Measurements from ENCODE around the gene FARP1.
A peak's percentile ranks its signal among the peaks of the same experiment; 100 is the strongest.

The FARP1 gene

DNA sequence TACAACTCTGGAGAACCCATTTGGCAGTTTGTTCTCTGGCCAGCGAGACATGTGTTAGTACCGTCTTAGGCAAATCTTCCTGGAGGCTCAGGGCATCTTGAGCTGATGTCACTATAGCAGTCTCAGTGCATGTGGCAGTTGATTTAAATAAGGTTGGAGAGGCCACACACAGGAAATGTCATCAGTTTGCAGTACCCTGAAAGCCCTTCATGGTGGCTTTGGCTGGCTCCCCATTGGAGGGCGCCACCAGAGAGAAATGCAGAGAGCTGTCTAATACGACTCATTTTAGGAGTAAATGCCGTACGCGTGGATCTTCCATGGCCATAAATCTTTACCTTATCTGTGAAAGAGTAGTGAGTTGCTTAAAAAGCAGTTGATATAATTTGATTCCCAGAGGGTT lies 270.9 kb downstream of the FARP1 start:
- Mint-ChIP-seq H3K9me3 (peaks cover 7% of the 10 kb centered on the region), H3K4me1 (peaks cover 8% of the 10 kb centered on the region), H3K4me3 (no peak overlapping the region), H3K36me3 (peaks cover 7% of the 10 kb centered on the region), H3K27me3 (peaks cover 54% of the 10 kb centered on the region), H3K27ac (no peak overlapping the region)
- ATAC-seq: no peak

GRCh38 chr13:98415326-98416070 lies 272.6 kb downstream of the FARP1 start:
- Mint-ChIP-seq H3K4me1 (peaks cover 8% of the 10 kb centered on the region), H3K4me3 (no peak overlapping the region), H3K36me3 (peaks cover 7% of the 10 kb centered on the region), H3K27me3 (peaks cover 44% of the 10 kb centered on the region), H3K27ac (no peak overlapping the region), H3K9me3 (peaks cover 7% of the 10 kb centered on the region)
- ATAC-seq: peak; percentile 44

DNA sequence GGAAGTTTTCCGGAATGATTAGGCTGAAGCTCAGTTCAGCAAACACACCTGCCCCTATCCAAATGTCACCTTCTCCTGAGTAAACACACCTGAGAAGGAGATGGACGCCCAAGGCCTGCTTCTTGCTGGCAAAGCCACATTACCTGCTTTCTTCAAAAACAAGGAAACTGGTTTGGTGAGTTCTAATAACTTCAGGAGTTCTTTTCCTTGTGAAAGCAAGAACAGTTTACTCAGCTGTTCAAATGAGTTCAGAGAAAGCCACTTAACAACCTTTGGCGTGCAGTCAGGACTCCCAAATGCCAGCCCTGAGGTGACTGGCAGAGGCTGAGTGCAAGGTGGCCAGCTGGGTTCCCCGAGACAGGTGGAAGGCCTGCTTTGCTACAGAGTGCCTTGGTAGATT lies 273.5 kb downstream of the FARP1 start:
- peaks cover 41% of the 10 kb centered on the region for H3K27me3 Mint-ChIP-seq
- H3K4me3 Mint-ChIP-seq: no peak overlapping the region
- peaks cover 7% of the 10 kb centered on the region for H3K4me1 Mint-ChIP-seq
- peaks cover 7% of the 10 kb centered on the region for H3K9me3 Mint-ChIP-seq
- ATAC-seq: no peak
- H3K36me3 Mint-ChIP-seq: peaks cover 7% of the 10 kb centered on the region
- no peak overlapping the region for H3K27ac Mint-ChIP-seq

DNA sequence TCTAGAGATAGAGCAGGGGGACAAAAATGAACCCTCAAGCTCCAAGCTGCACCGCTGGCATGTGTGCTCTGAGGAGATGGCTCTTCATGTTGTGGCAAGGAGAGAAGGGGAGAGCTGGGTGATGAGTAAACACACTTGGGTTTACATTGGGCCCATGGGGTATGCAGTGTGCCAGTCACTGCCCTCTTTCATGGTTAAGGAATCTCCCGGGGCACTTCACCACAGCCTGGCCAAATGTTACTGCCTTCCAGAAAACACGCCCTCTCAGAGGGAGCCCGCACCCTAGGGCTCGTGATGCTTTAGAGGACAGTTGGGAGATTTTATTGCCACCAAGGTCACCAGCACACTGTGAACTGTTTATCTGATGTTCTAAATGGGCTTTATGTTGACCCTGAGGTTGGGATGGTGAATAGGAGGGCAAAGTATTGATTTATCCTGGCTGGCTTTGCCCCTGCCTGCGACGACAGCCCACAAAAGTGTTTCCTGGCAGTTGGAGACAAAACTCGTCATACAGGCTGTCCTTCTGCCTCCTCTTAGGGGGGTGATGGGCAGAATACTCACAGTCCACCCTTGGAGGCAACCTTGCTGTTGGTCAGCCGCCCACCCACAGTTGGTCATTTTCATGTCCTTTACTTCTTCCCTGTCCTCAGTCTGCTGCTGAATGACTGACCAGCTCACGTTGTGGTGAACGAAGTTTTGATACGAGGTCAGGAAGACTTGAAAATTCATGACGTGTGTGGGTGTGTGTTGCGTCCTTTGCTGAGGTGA lies 277.1 kb downstream of the FARP1 start:
- no peaks in the 10 kb centered on the region for H3K4me1 Mint-ChIP-seq
- no peak for ATAC-seq
- H3K27ac Mint-ChIP-seq: no peak overlapping the region
- H3K27me3 Mint-ChIP-seq: peaks cover 13% of the 10 kb centered on the region
- peaks cover 7% of the 10 kb centered on the region for H3K9me3 Mint-ChIP-seq
- no peak overlapping the region for H3K4me3 Mint-ChIP-seq
- peaks cover 7% of the 10 kb centered on the region for H3K36me3 Mint-ChIP-seq

DNA sequence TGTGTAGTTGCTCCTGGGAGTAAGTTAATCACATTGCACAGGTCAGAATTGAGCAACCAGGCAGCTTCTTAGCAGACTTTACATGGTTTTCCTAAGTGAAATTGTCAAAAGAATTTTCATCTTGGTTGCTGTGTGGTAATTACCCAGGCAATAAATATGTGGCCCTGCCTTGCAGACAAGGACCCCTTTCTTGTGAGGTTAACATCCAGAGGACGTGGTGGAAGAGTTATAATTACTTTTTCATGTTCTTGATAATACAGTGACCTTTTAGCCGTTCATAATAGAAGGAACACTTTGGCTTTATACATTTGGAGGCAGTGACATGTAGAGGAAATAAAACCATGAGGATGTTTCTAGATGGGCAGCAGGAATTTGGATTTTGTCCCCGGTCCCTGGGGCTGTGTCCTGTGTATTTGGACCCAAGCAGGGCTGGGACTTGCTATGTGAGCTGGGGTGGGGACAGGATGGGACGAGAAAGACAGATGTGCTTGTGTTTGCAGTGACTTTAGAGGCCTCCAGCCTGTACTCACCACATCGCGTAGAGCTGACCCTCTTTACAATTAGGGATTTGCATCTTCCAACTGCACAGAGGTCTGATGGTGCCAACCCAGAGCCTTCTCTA lies 277.8 kb downstream of the FARP1 start:
- peaks cover 7% of the 10 kb centered on the region for H3K36me3 Mint-ChIP-seq
- no peaks in the 10 kb centered on the region for H3K4me1 Mint-ChIP-seq
- H3K9me3 Mint-ChIP-seq: peaks cover 7% of the 10 kb centered on the region
- ATAC-seq: no peak
- no peak overlapping the region for H3K4me3 Mint-ChIP-seq
- peaks cover 15% of the 10 kb centered on the region for H3K27me3 Mint-ChIP-seq
- no peak overlapping the region for H3K27ac Mint-ChIP-seq

GRCh38 chr13:98422046-98422445 lies 279.2 kb downstream of the FARP1 start:
- H3K4me1 Mint-ChIP-seq: no peaks in the 10 kb centered on the region
- H3K36me3 Mint-ChIP-seq: peaks cover 3% of the 10 kb centered on the region
- no peak for ATAC-seq
- H3K4me3 Mint-ChIP-seq: no peak overlapping the region
- H3K9me3 Mint-ChIP-seq: peaks cover 4% of the 10 kb centered on the region
- H3K27ac Mint-ChIP-seq: no peak overlapping the region
- peaks cover 18% of the 10 kb centered on the region for H3K27me3 Mint-ChIP-seq

- H3K27me3 Mint-ChIP-seq: peaks cover 23% of the 10 kb centered on the region
- no peak overlapping the region for H3K27ac Mint-ChIP-seq
- no peaks in the 10 kb centered on the region for H3K4me1 Mint-ChIP-seq
- no peaks in the 10 kb centered on the region for H3K9me3 Mint-ChIP-seq
- no peaks in the 10 kb centered on the region for H3K36me3 Mint-ChIP-seq
- H3K4me3 Mint-ChIP-seq: no peak overlapping the region
- no peak for ATAC-seq
These were observed 280.5 kb downstream of the FARP1 start for GRCh38 chr13:98423417-98423816.

- H3K9me3 Mint-ChIP-seq: no peaks in the 10 kb centered on the region
- no peak overlapping the region for H3K27ac Mint-ChIP-seq
- no peaks in the 10 kb centered on the region for H3K4me1 Mint-ChIP-seq
- no peak overlapping the region for H3K4me3 Mint-ChIP-seq
- ATAC-seq: no peak
- H3K27me3 Mint-ChIP-seq: peaks cover 60% of the 10 kb centered on the region
- no peaks in the 10 kb centered on the region for H3K36me3 Mint-ChIP-seq
These were observed 284.6 kb downstream of the FARP1 start for GRCh38 chr13:98427331-98427995.

DNA sequence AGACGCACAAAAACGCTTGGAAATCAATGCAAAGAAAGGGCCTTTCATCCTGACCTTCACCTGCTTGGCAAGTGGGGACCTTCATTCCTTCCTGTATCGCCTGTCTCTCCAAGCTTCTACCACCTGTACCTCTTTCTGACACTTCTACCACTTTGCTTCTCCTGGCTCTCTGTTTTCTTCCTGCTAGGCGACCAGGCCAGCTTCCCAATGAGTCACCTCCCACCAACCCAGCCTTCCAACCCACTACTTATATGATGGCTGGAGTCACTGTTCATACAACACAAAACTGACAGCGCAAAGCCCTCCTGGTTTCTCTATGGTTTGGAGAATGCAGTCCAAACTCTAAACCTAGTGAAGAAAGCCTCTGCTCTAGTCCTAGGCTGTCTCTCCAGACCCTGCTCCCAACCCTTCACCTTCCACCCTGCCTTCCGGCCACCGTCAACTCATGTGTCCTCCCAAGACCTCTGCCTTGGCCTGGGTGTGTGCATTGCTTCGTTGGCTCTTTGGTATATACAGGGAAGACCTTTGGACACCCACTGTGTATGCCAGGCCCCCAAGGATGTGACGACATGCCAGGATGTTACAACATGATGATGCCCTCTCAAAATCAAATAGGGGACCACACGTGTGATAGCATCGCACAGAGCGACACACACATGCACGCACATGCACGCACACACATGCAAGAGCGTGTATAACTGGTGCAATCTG lies 285.5 kb downstream of the FARP1 start:
- no peak overlapping the region for H3K27ac Mint-ChIP-seq
- peaks cover 65% of the 10 kb centered on the region for H3K27me3 Mint-ChIP-seq
- no peak for ATAC-seq

GRCh38 chr13:98429081-98429480 lies 286.2 kb downstream of the FARP1 start:
- Mint-ChIP-seq H3K4me3 (no peak overlapping the region), H3K9me3 (no peaks in the 10 kb centered on the region), H3K36me3 (no peaks in the 10 kb centered on the region), H3K27ac (no peak overlapping the region), H3K4me1 (no peaks in the 10 kb centered on the region), H3K27me3 (peaks cover 65% of the 10 kb centered on the region)
- no peak for ATAC-seq

More for the DNA sequence above, 285.5 kb downstream of the FARP1 start:
- H3K9me3 Mint-ChIP-seq: no peaks in the 10 kb centered on the region
- no peak overlapping the region for H3K4me3 Mint-ChIP-seq
- no peaks in the 10 kb centered on the region for H3K4me1 Mint-ChIP-seq
- H3K36me3 Mint-ChIP-seq: no peaks in the 10 kb centered on the region

GRCh38 chr13:98429531-98429930 lies 286.6 kb downstream of the FARP1 start:
- no peak overlapping the region for H3K27ac Mint-ChIP-seq
- no peaks in the 10 kb centered on the region for H3K4me1 Mint-ChIP-seq
- no peaks in the 10 kb centered on the region for H3K9me3 Mint-ChIP-seq
- no peak for ATAC-seq
- H3K4me3 Mint-ChIP-seq: no peak overlapping the region
- peaks cover 65% of the 10 kb centered on the region for H3K27me3 Mint-ChIP-seq
- H3K36me3 Mint-ChIP-seq: no peaks in the 10 kb centered on the region

DNA sequence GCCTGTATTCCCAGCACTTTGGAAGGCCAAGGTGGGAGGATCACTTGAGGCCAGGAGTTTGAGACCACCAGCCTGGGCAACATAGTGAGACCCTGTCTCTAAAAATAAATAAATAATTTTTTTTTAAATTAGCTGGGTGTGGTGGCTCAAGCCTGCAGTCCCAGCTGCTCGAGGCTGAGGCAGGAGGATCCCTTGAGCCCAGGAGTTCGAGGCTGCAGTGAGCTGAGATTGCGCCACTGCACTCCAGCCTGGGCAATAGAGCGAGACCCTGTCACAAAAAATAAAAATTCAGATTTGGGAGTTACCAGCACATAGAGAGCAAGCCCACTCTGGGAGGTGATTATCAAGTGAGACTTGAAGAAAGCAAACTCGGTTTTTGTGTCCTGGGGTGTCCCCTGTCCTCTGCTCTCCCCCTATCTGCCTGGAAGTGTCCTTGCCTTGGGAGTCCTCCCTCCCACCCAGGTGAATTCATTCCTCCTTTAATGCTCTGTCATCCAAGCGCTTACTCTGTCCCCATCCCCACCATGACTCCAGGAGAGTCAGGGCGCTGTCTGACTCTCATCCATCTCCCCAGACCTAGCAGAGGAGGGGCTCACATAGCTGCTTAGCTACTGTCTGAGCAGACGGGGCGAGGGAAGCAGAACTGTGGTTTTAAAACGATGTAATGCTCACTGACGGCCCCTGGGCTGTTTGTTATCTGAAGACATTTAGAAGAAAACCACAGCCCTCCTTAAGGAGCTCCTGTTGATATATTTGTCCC lies 287.3 kb downstream of the FARP1 start:
- no peak for ATAC-seq
- no peak overlapping the region for H3K27ac Mint-ChIP-seq
- H3K9me3 Mint-ChIP-seq: no peaks in the 10 kb centered on the region
- no peak overlapping the region for H3K4me3 Mint-ChIP-seq
- peaks cover 65% of the 10 kb centered on the region for H3K27me3 Mint-ChIP-seq
- no peaks in the 10 kb centered on the region for H3K36me3 Mint-ChIP-seq
- H3K4me1 Mint-ChIP-seq: no peaks in the 10 kb centered on the region

GRCh38 chr13:98432638-98433037 lies 289.7 kb downstream of the FARP1 start:
- no peaks in the 10 kb centered on the region for H3K9me3 Mint-ChIP-seq
- no peak overlapping the region for H3K4me3 Mint-ChIP-seq
- ATAC-seq: no peak
- H3K36me3 Mint-ChIP-seq: no peaks in the 10 kb centered on the region
- no peaks in the 10 kb centered on the region for H3K4me1 Mint-ChIP-seq
- peaks cover 57% of the 10 kb centered on the region for H3K27me3 Mint-ChIP-seq
- H3K27ac Mint-ChIP-seq: no peak overlapping the region

DNA sequence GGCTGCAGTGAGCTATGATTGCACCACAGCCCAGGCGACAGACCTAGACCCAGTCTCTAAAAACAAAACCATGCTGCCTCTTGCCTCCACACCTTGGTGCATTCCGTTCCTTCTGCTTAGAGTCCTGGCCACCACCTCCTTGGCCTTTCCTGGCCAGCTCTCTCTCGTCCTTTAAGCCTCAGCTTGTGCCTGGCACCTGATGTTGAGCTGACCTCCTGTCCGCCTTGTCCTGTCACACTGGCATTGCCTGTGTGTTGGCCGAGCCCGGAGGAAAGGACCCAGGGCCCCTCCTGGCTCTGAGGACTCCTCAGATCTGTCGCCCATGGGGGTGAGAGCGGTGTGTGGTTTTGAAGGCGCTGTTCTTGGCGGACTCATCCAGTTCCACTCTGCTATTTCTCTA lies 290.8 kb downstream of the FARP1 start:
- no peak for ATAC-seq
- Mint-ChIP-seq H3K36me3 (no peaks in the 10 kb centered on the region), H3K4me3 (no peak overlapping the region), H3K4me1 (no peaks in the 10 kb centered on the region), H3K9me3 (no peaks in the 10 kb centered on the region), H3K27me3 (peaks cover 57% of the 10 kb centered on the region), H3K27ac (no peak overlapping the region)

All from stimulated activated memory B cell treated with anti-CD40 and anti-IgM and Interleukin-4, amounts not matched to agents 10 μg/mL and 1 μg/mL and 100 μg/mL, for 72 hours (primary cell).